Body of pancreas (tissue), 4 donors: ENCODE measurements around the gene UHRF2. TPM values are rescaled to one million over a fixed set of nuclear protein-coding genes. Genes with fewer than 3 reads are reported as not detected.

Experiments
- ATAC-seq: fragments of 150-250 bp; one replicate; pipeline ENCODE4 v1.9.1; 2016
- DNase-seq, 4 donors: peaks; one replicate each; pipeline ENCODE4 v3.0.0-alpha.2; 2019
- H3K27ac ChIP-seq, 4 donors: fragments of 200-600 bp; sonication (generic); 1 replicate in 3 of 4; 2 replicates in 1 of 4; pipeline versions ENCODE4 v1.5.1 to v1.6.1; 2016 to 2019; ENCODE audit warnings: mild to moderate bottlenecking in 1 of 4, mixed read lengths in 1 of 4, moderate library complexity in 1 of 4
- H3K27me3 ChIP-seq, 2 donors: fragments of 200-600 bp; sonication (generic); one replicate each; pipeline ENCODE4 v1.6.0; 2016; ENCODE audit warnings: mild to moderate bottlenecking in 1 of 2
- H3K36me3 ChIP-seq, 2 donors: fragments of 200-600 bp; sonication (generic); replicated peaks in 1 of 2; 2 replicates each; pipeline ENCODE4 v1.5.1; 2016; ENCODE audit warnings: low read depth in 2 of 2; ENCODE audit not compliant: insufficient read depth in 1 of 2
- H3K4me1 ChIP-seq: fragments of 200-600 bp; sonication (generic); one replicate; pipeline ENCODE4 v1.6.0; 2016
- H3K4me3 ChIP-seq, 2 donors: fragments of 200-600 bp; sonication (generic); 1 replicate in 1 of 2; 2 replicates in 1 of 2; pipeline ENCODE4 v1.5.1; 2016 to 2019
- H3K9me3 ChIP-seq, 3 donors: fragments of 200-600 bp; sonication (generic); 1 replicate in 2 of 3; 2 replicates in 1 of 3; pipeline ENCODE4 v1.5.1; 2016
- CTCF ChIP-seq, 7 experiments: fragments of 450-650 bp in 4 of 7; fragments of 200-600 bp in 3 of 7; sonication (generic) in 3 of 7; IDR thresholded peaks; one replicate each; pipeline ENCODE4 v1.5.1; 2016 to 2019; ENCODE audit warnings: antibody characterized with exemption in 7 of 7
- POLR2A ChIP-seq, 3 donors: fragments of 450-650 bp; IDR thresholded peaks; one replicate each; pipeline ENCODE4 v1.6.1; 2016; ENCODE audit warnings: antibody characterized with exemption in 3 of 3, mild to moderate bottlenecking in 2 of 3
- WGBS, 2 donors: methylation state at CpG; one replicate each; pipeline ENCODE4 v1.1.5; 2017; 5-methylcytosine and 5-hydroxymethylcytosine counted together
- intact Hi-C: fragments of 100-400 bp; cut with DNase I; formaldehyde crosslinking; loops from one replicate; pipeline ENCODE4 v1.15.1; 2023
- total RNA-seq, 2 donors: library from RNA; depleted of rRNA; stranded (reverse); fragments of >200 nt; gene quantifications; one replicate each; pipeline ENCODE4 v1.1.0, GENCODE V29; 2016

Gene UHRF2
- total RNA-seq, 2 donors from 2014 or later: 52.1 to 69.8 TPM

DNA sequence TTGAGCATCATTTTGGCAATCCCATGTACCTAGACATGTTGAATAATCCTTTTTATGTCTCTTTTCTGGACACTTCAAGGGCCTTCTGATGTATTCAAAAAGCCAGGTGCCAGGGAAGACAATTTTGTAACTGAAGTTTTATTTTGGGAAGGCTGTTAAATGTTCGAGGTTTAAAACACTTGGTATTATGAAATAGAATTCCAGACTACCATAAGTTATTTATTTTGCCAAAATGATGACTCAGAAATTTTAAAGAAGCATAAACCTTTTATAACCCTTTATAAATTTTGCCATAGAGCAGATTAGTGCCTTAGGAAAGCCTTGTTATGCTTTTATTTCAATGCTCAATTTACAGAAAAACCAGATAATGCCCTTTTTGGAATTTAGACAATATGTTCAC, 30.3 kb upstream of the UHRF2 start:
- Histone ChIP-seq H3K4me1 (no peaks in the 10 kb centered on the region), H3K27ac (no peak overlapping the region), H3K9me3 (no peaks in the 10 kb centered on the region), H3K4me3 (no peak overlapping the region), H3K36me3 (no peaks in the 10 kb centered on the region), H3K27me3 (no peaks in the 10 kb centered on the region)
- DNase-seq (no peak), ATAC-seq (no peak)
- 34 to 46% methylated on average over 1 of the region's 1 CpG for WGBS, 2 donors
- intact Hi-C loops: no loop called here
- TF ChIP-seq POLR2A (IDR thresholded peaks at IDR 0.05) (no peak), CTCF (IDR thresholded peaks at IDR 0.05) (no peak)

- no peak overlapping the region for H3K27ac ChIP-seq
- ATAC-seq (no peak), DNase-seq (no peak)
- H3K4me3 ChIP-seq: no peak overlapping the region
- WGBS, 2 donors: 77 to 85% methylated on average over 7 of the region's 7 CpGs
- no peaks in the 10 kb centered on the region for H3K27me3 ChIP-seq
- intact Hi-C loops: no loop called here
- no peak for TF ChIP-seq POLR2A (IDR thresholded peaks at IDR 0.05)
- no peak for TF ChIP-seq CTCF (IDR thresholded peaks at IDR 0.05)
- H3K4me1 ChIP-seq: no peaks in the 10 kb centered on the region
- no peaks in the 10 kb centered on the region for H3K36me3 ChIP-seq
- no peaks in the 10 kb centered on the region for H3K9me3 ChIP-seq
Measured at GRCh38 chr9:6383551-6384225, 29.3 kb upstream of the UHRF2 start.

DNA sequence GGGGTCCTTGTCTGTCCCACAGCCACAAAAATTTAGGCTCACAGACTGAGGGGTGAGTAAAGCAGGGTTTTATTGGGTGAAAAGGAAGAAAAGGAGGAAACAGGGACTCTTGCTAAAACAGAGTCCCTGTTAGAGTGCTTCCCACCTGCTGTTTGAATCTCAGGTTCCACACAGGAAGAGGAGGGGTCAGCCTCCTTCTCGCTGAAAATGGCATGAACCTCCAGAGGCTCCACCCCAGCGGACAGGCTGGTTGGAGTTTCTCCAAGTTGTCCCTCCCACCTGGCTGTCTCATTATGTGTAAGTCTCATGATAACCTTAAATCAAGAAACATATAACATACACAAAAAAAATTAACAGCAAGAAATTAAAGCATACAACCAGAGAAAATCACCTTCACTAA, 28.3 kb upstream of the UHRF2 start:
- Histone ChIP-seq H3K36me3 (no peaks in the 10 kb centered on the region), H3K9me3 (no peaks in the 10 kb centered on the region), H3K4me1 (no peaks in the 10 kb centered on the region), H3K4me3 (no peak overlapping the region), H3K27ac (no peak overlapping the region), H3K27me3 (no peaks in the 10 kb centered on the region)
- TF ChIP-seq POLR2A (IDR thresholded peaks at IDR 0.05) (no peak), CTCF (IDR thresholded peaks at IDR 0.05) (no peak)
- 58 to 68% methylated on average over 2 of the region's 2 CpGs for WGBS, 2 donors
- DNase-seq: no peak
- ATAC-seq: no peak
- intact Hi-C loops: no loop called here

DNA sequence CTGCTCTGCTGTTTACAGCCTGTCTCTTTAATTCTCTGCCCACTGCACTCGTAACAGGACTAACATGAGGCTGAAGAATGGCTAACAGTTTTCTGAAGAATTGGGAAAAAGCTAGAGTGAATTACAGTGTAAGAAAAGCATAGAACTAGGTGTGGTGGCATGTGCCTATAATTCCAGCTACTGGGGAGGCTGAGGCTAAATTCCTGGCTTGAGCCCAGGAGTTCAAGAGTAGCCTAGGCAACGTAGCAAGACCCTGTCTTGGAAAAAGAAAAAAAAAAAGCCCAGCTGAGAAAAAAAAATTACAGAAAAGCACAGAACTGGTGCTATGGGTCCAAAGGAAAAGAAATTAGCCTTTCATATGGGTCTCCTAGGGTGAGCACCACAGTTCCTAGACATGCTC, 13.9 kb upstream of the UHRF2 start:
- intact Hi-C loops: no loop called here
- ATAC-seq (no peak), DNase-seq (no peak)
- no peak for TF ChIP-seq CTCF (IDR thresholded peaks at IDR 0.05)
- TF ChIP-seq POLR2A (IDR thresholded peaks at IDR 0.05): no peak
- Histone ChIP-seq H3K27me3 (no peaks in the 10 kb centered on the region), H3K4me1 (no peaks in the 10 kb centered on the region), H3K36me3 (no peaks in the 10 kb centered on the region), H3K27ac (no peak overlapping the region), H3K4me3 (no peak overlapping the region), H3K9me3 (no peaks in the 10 kb centered on the region)
- WGBS, 2 donors: 41 to 54% methylated on average over 2 of the region's 2 CpGs

DNA sequence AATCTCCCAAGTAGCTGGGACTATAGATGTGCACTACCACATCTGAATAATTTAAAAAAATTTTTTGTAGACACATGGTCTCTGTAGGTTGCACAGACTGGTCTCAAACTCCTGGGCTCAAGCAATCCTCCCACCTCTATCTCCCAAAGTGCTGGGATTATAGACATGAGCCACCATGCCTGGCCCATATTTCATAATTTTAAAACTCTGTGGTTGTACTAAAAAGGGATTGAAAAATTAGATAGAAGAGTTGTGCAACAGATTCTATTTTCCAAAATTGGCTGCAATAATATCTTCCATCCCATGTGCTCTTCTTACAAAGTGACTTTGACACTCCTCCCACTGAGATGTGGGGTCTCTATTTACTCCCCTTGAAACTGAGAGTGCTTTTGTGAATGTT, 7.6 kb upstream of the UHRF2 start:
- intact Hi-C loops: no loop called here
- Histone ChIP-seq H3K27ac (no peak overlapping the region), H3K9me3 (no peaks in the 10 kb centered on the region), H3K36me3 (no peaks in the 10 kb centered on the region), H3K4me3 (no peak overlapping the region), H3K4me1 (no peaks in the 10 kb centered on the region), H3K27me3 (no peaks in the 10 kb centered on the region)
- DNase-seq (no peak), ATAC-seq (no peak)
- no peak for TF ChIP-seq CTCF (IDR thresholded peaks at IDR 0.05)
- TF ChIP-seq POLR2A (IDR thresholded peaks at IDR 0.05): no peak
